Psoas muscle (tissue), 8 donors: ENCODE measurements around the gene C1orf21. TPM values are rescaled to one million over a fixed set of nuclear protein-coding genes. Genes with fewer than 3 reads are reported as not detected.

Source experiments
- ATAC-seq, 4 donors: fragments of 200-7000 bp; cut with Tn5 transposase; one replicate each; pipeline ENCODE4 v1.9.1; 2020; ENCODE audit warnings: moderate library complexity in 3 of 4, mild to moderate bottlenecking in 2 of 4
- DNase-seq, 2 donors: peaks; one replicate each; pipeline ENCODE4 v3.0.0-alpha.2; 2020
- H3K27ac ChIP-seq: fragments of 200-600 bp; one replicate; pipeline ENCODE4 v1.8.0; 2022
- H3K27me3 ChIP-seq, 3 donors: fragments of 200-600 bp in 1 of 3; one replicate each; pipeline versions ENCODE4 v1.6.1 to v1.8.0; 2013 to 2022; ENCODE audit warnings: low read length in 2 of 3, mild to moderate bottlenecking in 2 of 3, moderate library complexity in 1 of 3; ENCODE audit not compliant: insufficient read depth in 3 of 3
- H3K36me3 ChIP-seq, 2 donors: fragments of 200-600 bp in 1 of 2; one replicate each; pipeline versions ENCODE4 v1.6.1 to v1.8.0; 2013 to 2022; ENCODE audit warnings: low read depth in 1 of 2, mild to moderate bottlenecking in 1 of 2, moderate library complexity in 1 of 2; ENCODE audit not compliant: insufficient read depth in 1 of 2
- H3K4me1 ChIP-seq: fragments of 200-600 bp; one replicate; pipeline ENCODE4 v1.8.0; 2022
- H3K4me3 ChIP-seq: fragments of 200-600 bp; one replicate; pipeline ENCODE4 v1.8.0; 2022; ENCODE audit warnings: mild to moderate bottlenecking
- H3K9me3 ChIP-seq: fragments of 200-600 bp; one replicate; pipeline ENCODE4 v1.8.0; 2022
- WGBS, 3 donors: extraction: QIAGEN DNeasy Blood & Tissue Kit; methylation state at CpG; one replicate each; pipeline versions ENCODE4 v1.1.6 to v1.1.7; 2013; 5-methylcytosine and 5-hydroxymethylcytosine counted together
- intact Hi-C, 2 donors: fragments of 100-400 bp; cut with DNase I; formaldehyde crosslinking; loops; one replicate each; pipeline versions ENCODE4 v1.11.0 to v1.14.2; 2022
- polyA plus RNA-seq, 3 donors: library from polyadenylated mRNA; stranded (reverse); fragments of 200-250 nt; gene quantifications; one replicate each; pipeline ENCODE4 v1.2.3, GENCODE V29; 2013
- total RNA-seq, 4 donors: library from RNA; stranded (reverse); fragmentation: NEBNext Ultra II Directional in 2 of 4; extraction: Animal tissue kit (Norgen Biotek cat#: 25700) in 2 of 4; gene quantifications; one replicate each; pipeline versions ENCODE4 v1.2.1 to v1.2.4, GENCODE V29; 2021 to 2023
- TF ChIP-seq, protein P1 (sequence below): fragments of 200-600 bp; IDR thresholded peaks from one replicate; pipeline ENCODE4 v1.8.0; 2022; ENCODE audit warnings: antibody characterized with exemption
- donor health status: healthy with polysubstance abuse.
- donor health status: DM: no; HTN: no; CAD: no; lungs with moderate emphysema.
- donor health status: Bipolar disorder and iron deficiency.
- donor health status: healthy.
- donor health status: DM: yes; HTN: yes; CAD: no.
- donor health status: DM: no; HTN: no; CAD: no.
- donor health status: DM: no; HTN: no; CAD: no.
- donor health status: DM: yes; HTN: yes; CAD: no.

C1orf21 gene
- total and polyA plus RNA-seq, 7 donors, result 55.5 to 216 (median 171) TPM

DNA sequence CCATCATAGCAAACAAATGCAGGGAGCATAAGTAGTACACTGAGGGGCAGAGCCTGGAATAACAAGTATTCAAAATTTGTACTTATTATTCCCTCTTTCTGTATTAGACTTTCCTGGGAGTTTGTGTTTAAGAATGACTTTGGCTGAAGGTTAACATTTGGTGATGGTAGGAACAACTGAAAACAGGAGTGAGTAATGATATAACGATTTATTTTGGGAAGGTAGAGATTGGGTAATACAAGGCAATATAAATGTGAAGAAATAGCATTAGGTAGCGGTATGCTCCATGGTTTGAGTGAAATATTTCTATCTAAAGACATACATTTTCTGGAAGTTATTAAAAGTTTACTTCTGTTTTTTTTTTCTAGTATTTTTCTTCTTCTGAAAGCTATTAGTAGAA lies 18.5 kb upstream of the C1orf21 start:
- intact Hi-C loops, result loop anchor here in 1 of 2 donors (5.0 kb wide), 1 partner anchor 81 kb away; no protein-coding TSS in a partner anchor
- peak; percentile 47 to 74 (median 64) for ATAC-seq

GRCh38 chr1:184370850-184371249 lies 16.0 kb upstream of the C1orf21 start:
- TF ChIP-seq, protein P1, sequence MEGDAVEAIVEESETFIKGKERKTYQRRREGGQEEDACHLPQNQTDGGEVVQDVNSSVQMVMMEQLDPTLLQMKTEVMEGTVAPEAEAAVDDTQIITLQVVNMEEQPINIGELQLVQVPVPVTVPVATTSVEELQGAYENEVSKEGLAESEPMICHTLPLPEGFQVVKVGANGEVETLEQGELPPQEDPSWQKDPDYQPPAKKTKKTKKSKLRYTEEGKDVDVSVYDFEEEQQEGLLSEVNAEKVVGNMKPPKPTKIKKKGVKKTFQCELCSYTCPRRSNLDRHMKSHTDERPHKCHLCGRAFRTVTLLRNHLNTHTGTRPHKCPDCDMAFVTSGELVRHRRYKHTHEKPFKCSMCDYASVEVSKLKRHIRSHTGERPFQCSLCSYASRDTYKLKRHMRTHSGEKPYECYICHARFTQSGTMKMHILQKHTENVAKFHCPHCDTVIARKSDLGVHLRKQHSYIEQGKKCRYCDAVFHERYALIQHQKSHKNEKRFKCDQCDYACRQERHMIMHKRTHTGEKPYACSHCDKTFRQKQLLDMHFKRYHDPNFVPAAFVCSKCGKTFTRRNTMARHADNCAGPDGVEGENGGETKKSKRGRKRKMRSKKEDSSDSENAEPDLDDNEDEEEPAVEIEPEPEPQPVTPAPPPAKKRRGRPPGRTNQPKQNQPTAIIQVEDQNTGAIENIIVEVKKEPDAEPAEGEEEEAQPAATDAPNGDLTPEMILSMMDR, result no peak
- DNase-seq (no peak), ATAC-seq (no peak)
- Histone ChIP-seq H3K4me3 (no peak overlapping the region), H3K27ac (no peak overlapping the region), H3K27me3 (no peaks in the 10 kb centered on the region), H3K36me3 (no peaks in the 10 kb centered on the region), H3K4me1 (peaks cover 18% of the 10 kb centered on the region), H3K9me3 (no peaks in the 10 kb centered on the region)
- intact Hi-C loops, result loop anchor here in 1 of 2 donors (10.0 kb wide), 1 partner anchor 296 kb away; no protein-coding TSS in a partner anchor
- 75 to 78% (median 75%) methylated on average over 4 of the region's 4 CpGs for WGBS, 3 donors

More for the DNA sequence above, 18.5 kb upstream of the C1orf21 start:
- H3K36me3 ChIP-seq, result no peaks in the 10 kb centered on the region
- DNase-seq, result no peak
- H3K27ac ChIP-seq, result peak overlapping the region; percentile 21
- WGBS, 3 donors, result 46 to 77% (median 53%) methylated on average over 2 of the region's 2 CpGs
- no peaks in the 10 kb centered on the region for H3K9me3 ChIP-seq
- peaks cover 24% of the 10 kb centered on the region for H3K4me1 ChIP-seq
- TF ChIP-seq, protein P1, result no peak
- H3K4me3 ChIP-seq, result no peak overlapping the region
- no peaks in the 10 kb centered on the region for H3K27me3 ChIP-seq

GRCh38 chr1:184373155-184373554 lies 13.7 kb upstream of the C1orf21 start:
- no peaks in the 10 kb centered on the region for H3K27me3 ChIP-seq
- peak in 2 of 4 donors; percentile 37 to 54 for ATAC-seq
- WGBS, 3 donors, result 36 to 56% (median 51%) methylated on average over 4 of the region's 4 CpGs
- intact Hi-C loops, result loop anchor here in 1 of 2 donors (10.0 kb wide), 1 partner anchor 298 kb away; no protein-coding TSS in a partner anchor
- H3K27ac ChIP-seq, result no peak overlapping the region
- H3K9me3 ChIP-seq, result no peaks in the 10 kb centered on the region
- H3K4me1 ChIP-seq, result peaks cover 9% of the 10 kb centered on the region
- no peak overlapping the region for H3K4me3 ChIP-seq
- DNase-seq, result no peak
- no peaks in the 10 kb centered on the region for H3K36me3 ChIP-seq
- TF ChIP-seq, protein P1, result no peak

DNA sequence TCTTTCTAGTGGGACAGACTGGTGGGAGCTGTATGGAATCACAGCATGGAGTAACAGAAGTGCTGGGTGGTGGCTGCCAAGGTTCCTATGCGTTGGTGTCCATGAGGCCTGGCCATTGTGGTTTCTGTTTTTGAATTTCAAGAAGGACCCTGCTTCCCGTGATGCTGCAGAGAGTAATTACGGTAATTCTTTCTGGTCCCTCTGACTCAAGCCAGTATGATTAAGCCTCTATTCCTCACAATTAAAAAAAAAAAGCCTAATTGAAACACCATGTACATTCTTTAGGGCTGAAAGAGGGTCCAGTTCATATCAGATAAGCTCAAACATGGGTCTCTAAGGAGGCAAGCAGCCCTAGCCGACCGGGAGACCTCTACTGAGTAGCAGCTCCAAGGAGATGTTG lies 10.5 kb upstream of the C1orf21 start:
- intact Hi-C loops, result loop anchor here in 1 of 2 donors (5.0 to 10.0 kb wide), 2 partner anchors 286 to 302 kb away; no protein-coding TSS in a partner anchor
- H3K4me1 ChIP-seq, result peaks cover 6% of the 10 kb centered on the region
- no peaks in the 10 kb centered on the region for H3K9me3 ChIP-seq
- no peaks in the 10 kb centered on the region for H3K36me3 ChIP-seq
- no peak for DNase-seq
- no peak overlapping the region for H3K4me3 ChIP-seq
- no peak overlapping the region for H3K27ac ChIP-seq
- 67 to 94% (median 92%) methylated on average over 5 of the region's 5 CpGs for WGBS, 3 donors
- H3K27me3 ChIP-seq, result no peaks in the 10 kb centered on the region
- TF ChIP-seq, protein P1, result no peak
- ATAC-seq, result no peak
